Activated T-cell treated with anti-CD3 and anti-CD28 coated beads, Interleukin-2, amount 50 U/mL, for 72 hours (primary cell): ENCODE results near the gene DZIP3. TPM values are rescaled to one million over a fixed set of nuclear protein-coding genes. Genes with fewer than 3 reads are reported as not detected.

Experiments
- ATAC-seq, 2 donors: fragments of 150-1000 bp; cut with Tn5 transposase; replicated peaks in 1 of 2; 2 replicates each; pipeline ENCODE4 v1.10.0; 2021; ENCODE audit warnings: moderate library complexity in 2 of 2, mild to moderate bottlenecking in 1 of 2
- DNase-seq, 2 donors: peaks; one replicate each; pipeline ENCODE4 v3.0.0; 2021 to 2022; ENCODE audit warnings: mixed read lengths in 1 of 2
- H3K27ac Mint-ChIP-seq: one replicate; pipeline ENCODE4 v1.8.0; 2022; ENCODE audit warnings: mild to moderate bottlenecking, moderate library complexity, mixed read lengths
- H3K27me3 Mint-ChIP-seq: one replicate; pipeline ENCODE4 v1.8.0; 2022; ENCODE audit warnings: low read depth, mixed read lengths
- H3K36me3 Mint-ChIP-seq, 2 donors: one replicate each; pipeline ENCODE4 v1.8.0; 2022; ENCODE audit warnings: mixed read lengths in 2 of 2, mild to moderate bottlenecking in 1 of 2; ENCODE audit not compliant: insufficient read depth in 2 of 2
- H3K4me1 Mint-ChIP-seq: one replicate; pipeline ENCODE4 v1.8.0; 2022; ENCODE audit warnings: low read depth, mixed read lengths
- H3K4me3 Mint-ChIP-seq, 2 donors: one replicate each; pipeline ENCODE4 v1.8.0; 2022; ENCODE audit warnings: mild to moderate bottlenecking in 2 of 2, mixed read lengths in 2 of 2, moderate library complexity in 2 of 2
- H3K9me3 Mint-ChIP-seq, 2 donors: one replicate each; pipeline ENCODE4 v1.8.0; 2022; ENCODE audit warnings: mixed read lengths in 2 of 2
- total RNA-seq, 2 donors: library from RNA; stranded (reverse); gene quantifications; one replicate each; pipeline ENCODE4 v1.2.3, GENCODE V29; 2022

Gene DZIP3
- total RNA-seq, 2 donors from 2014 or later, result 21.2 to 25.2 TPM

- H3K4me1 Mint-ChIP-seq, result no peaks in the 10 kb centered on the region
- H3K36me3 Mint-ChIP-seq, result peaks cover 3 to 32% of the 10 kb centered on the region in 2 donors
- H3K27me3 Mint-ChIP-seq, result no peaks in the 10 kb centered on the region
- no peak for ATAC-seq
- no peak for DNase-seq
- no peak overlapping the region for H3K4me3 Mint-ChIP-seq
- no peak overlapping the region for H3K27ac Mint-ChIP-seq
- H3K9me3 Mint-ChIP-seq, result no peaks in the 10 kb centered on the region
Measured at GRCh38 chr3:108564564-108564963, 25.0 kb upstream of the DZIP3 start.

- ATAC-seq (no peak), DNase-seq (no peak)
- no peaks in the 10 kb centered on the region for H3K9me3 Mint-ChIP-seq
- no peaks in the 10 kb centered on the region for H3K27me3 Mint-ChIP-seq
- H3K27ac Mint-ChIP-seq, result no peak overlapping the region
- no peak overlapping the region for H3K4me3 Mint-ChIP-seq
- no peaks in the 10 kb centered on the region for H3K4me1 Mint-ChIP-seq
- peaks cover 3 to 27% of the 10 kb centered on the region in 2 donors for H3K36me3 Mint-ChIP-seq
Measured at GRCh38 chr3:108565506-108565905, 24.0 kb upstream of the DZIP3 start.

- ATAC-seq (no peak), DNase-seq (no peak)
- Mint-ChIP-seq H3K4me1 (no peaks in the 10 kb centered on the region), H3K27ac (no peak overlapping the region), H3K27me3 (no peaks in the 10 kb centered on the region), H3K9me3 (no peaks in the 10 kb centered on the region), H3K4me3 (no peak overlapping the region), H3K36me3 (peaks cover 3 to 19% of the 10 kb centered on the region in 2 donors)
Measured at GRCh38 chr3:108566599-108566998, 22.9 kb upstream of the DZIP3 start.

- H3K4me1 Mint-ChIP-seq, result no peaks in the 10 kb centered on the region
- no peaks in the 10 kb centered on the region for H3K27me3 Mint-ChIP-seq
- H3K9me3 Mint-ChIP-seq, result peaks cover 0 to 1% of the 10 kb centered on the region in 2 donors
- DNase-seq (no peak), ATAC-seq (no peak)
- peaks cover 7 to 25% of the 10 kb centered on the region in 2 donors for H3K36me3 Mint-ChIP-seq
- no peak overlapping the region for H3K27ac Mint-ChIP-seq
- no peak overlapping the region for H3K4me3 Mint-ChIP-seq
Measured at GRCh38 chr3:108569336-108569735, 20.2 kb upstream of the DZIP3 start.

GRCh38 chr3:108578064-108578463 is 11.5 kb upstream of the DZIP3 start:
- Mint-ChIP-seq H3K27me3 (no peaks in the 10 kb centered on the region), H3K9me3 (peaks cover 0 to 1% of the 10 kb centered on the region in 2 donors), H3K27ac (no peak overlapping the region), H3K36me3 (peaks cover 11 to 41% of the 10 kb centered on the region in 2 donors), H3K4me1 (peaks cover 12% of the 10 kb centered on the region), H3K4me3 (no peak overlapping the region)
- no peak for DNase-seq
- ATAC-seq, result no peak

- no peaks in the 10 kb centered on the region for H3K27me3 Mint-ChIP-seq
- ATAC-seq (no peak), DNase-seq (no peak)
- H3K4me1 Mint-ChIP-seq, result peaks cover 57% of the 10 kb centered on the region
- H3K36me3 Mint-ChIP-seq, result peaks cover 0 to 13% of the 10 kb centered on the region in 2 donors
- H3K4me3 Mint-ChIP-seq, result peak overlapping the region; percentile 99
- no peaks in the 10 kb centered on the region for H3K9me3 Mint-ChIP-seq
- peak overlapping the region; percentile 98 for H3K27ac Mint-ChIP-seq
Measured at GRCh38 chr3:108588601-108589000, 921 bp upstream of the DZIP3 start.

GRCh38 chr3:108589998-108590323 is 439 bp downstream of the DZIP3 start:
- Mint-ChIP-seq H3K4me1 (peaks cover 57% of the 10 kb centered on the region), H3K27ac (peak overlapping the region; percentile 98), H3K9me3 (no peaks in the 10 kb centered on the region), H3K4me3 (peak overlapping the region; percentile 99), H3K36me3 (peaks cover 0 to 10% of the 10 kb centered on the region in 2 donors), H3K27me3 (no peaks in the 10 kb centered on the region)
- no peak for ATAC-seq
- no peak for DNase-seq

GRCh38 chr3:108590460-108590859 is 938 bp downstream of the DZIP3 start:
- Mint-ChIP-seq H3K9me3 (no peaks in the 10 kb centered on the region), H3K4me3 (peak overlapping the region; percentile 99), H3K4me1 (peaks cover 52% of the 10 kb centered on the region), H3K27ac (peak overlapping the region; percentile 98), H3K27me3 (no peaks in the 10 kb centered on the region), H3K36me3 (peaks cover 0 to 10% of the 10 kb centered on the region in 2 donors)
- DNase-seq (no peak), ATAC-seq (no peak)

- Mint-ChIP-seq H3K4me3 (no peak overlapping the region), H3K36me3 (no peaks in the 10 kb centered on the region), H3K27ac (no peak overlapping the region), H3K9me3 (no peaks in the 10 kb centered on the region), H3K27me3 (no peaks in the 10 kb centered on the region), H3K4me1 (peaks cover 39% of the 10 kb centered on the region)
- DNase-seq (no peak), ATAC-seq (no peak)
Measured at GRCh38 chr3:108595321-108595720, 5.8 kb downstream of the DZIP3 start.

- DNase-seq (no peak), ATAC-seq (no peak)
- peaks cover 2 to 5% of the 10 kb centered on the region in 2 donors for H3K36me3 Mint-ChIP-seq
- no peak overlapping the region for H3K4me3 Mint-ChIP-seq
- H3K27me3 Mint-ChIP-seq, result no peaks in the 10 kb centered on the region
- H3K4me1 Mint-ChIP-seq, result peaks cover 34% of the 10 kb centered on the region
- H3K27ac Mint-ChIP-seq, result no peak overlapping the region
- no peaks in the 10 kb centered on the region for H3K9me3 Mint-ChIP-seq
Measured at GRCh38 chr3:108598375-108598774, 8.9 kb downstream of the DZIP3 start.

- Mint-ChIP-seq H3K27ac (no peak overlapping the region), H3K36me3 (peaks cover 2 to 5% of the 10 kb centered on the region in 2 donors), H3K4me1 (peaks cover 49% of the 10 kb centered on the region), H3K9me3 (no peaks in the 10 kb centered on the region), H3K27me3 (no peaks in the 10 kb centered on the region), H3K4me3 (no peak overlapping the region)
- ATAC-seq (peak; percentile 84 to 89), DNase-seq (no peak)
Measured at GRCh38 chr3:108599677-108600409, 10.3 kb downstream of the DZIP3 start.

- DNase-seq (peak; percentile 12 to 28), ATAC-seq (peak; percentile 49 to 64)
- peak overlapping the region; percentile 75 for H3K27ac Mint-ChIP-seq
- H3K4me3 Mint-ChIP-seq, result peak overlapping the region; percentile 17 to 74
- peaks cover 2 to 5% of the 10 kb centered on the region in 2 donors for H3K36me3 Mint-ChIP-seq
- H3K9me3 Mint-ChIP-seq, result no peaks in the 10 kb centered on the region
- no peaks in the 10 kb centered on the region for H3K27me3 Mint-ChIP-seq
- H3K4me1 Mint-ChIP-seq, result peaks cover 50% of the 10 kb centered on the region
Measured at GRCh38 chr3:108602249-108602934, 12.9 kb downstream of the DZIP3 start.

GRCh38 chr3:108602935-108603294 is 13.4 kb downstream of the DZIP3 start:
- H3K27ac Mint-ChIP-seq, result peak overlapping the region; percentile 75
- peak overlapping the region; percentile 8 to 74 for H3K4me3 Mint-ChIP-seq
- DNase-seq, result no peak
- H3K27me3 Mint-ChIP-seq, result no peaks in the 10 kb centered on the region
- no peak for ATAC-seq
- H3K9me3 Mint-ChIP-seq, result no peaks in the 10 kb centered on the region
- peaks cover 2 to 5% of the 10 kb centered on the region in 2 donors for H3K36me3 Mint-ChIP-seq
- H3K4me1 Mint-ChIP-seq, result peaks cover 50% of the 10 kb centered on the region
